HG03039 (cell line): Measurements from ENCODE around the gene HSPH1.
"Not testable (repeated sequence)": the region's sequence is repeated elsewhere in the genome, so short reads cannot be mapped to it uniquely, and the experiment has no call there.

Experiments
- ATAC-seq: cut with Tn5 transposase; IDR thresholded peaks from one replicate; pipeline ENCODE4 v1.9.1; 2021; ENCODE audit warnings: mild to moderate bottlenecking, moderate library complexity; ENCODE audit not compliant: unreplicated experiment

HSPH1 gene

GRCh38 chr13:31177813-31178495 lies 16.2 kb upstream of the HSPH1 start:
- ATAC-seq: not testable (repeated sequence)

- ATAC-seq: no peak
Observed at GRCh38 chr13:31175847-31176532, 14.3 kb upstream of the HSPH1 start.

DNA sequence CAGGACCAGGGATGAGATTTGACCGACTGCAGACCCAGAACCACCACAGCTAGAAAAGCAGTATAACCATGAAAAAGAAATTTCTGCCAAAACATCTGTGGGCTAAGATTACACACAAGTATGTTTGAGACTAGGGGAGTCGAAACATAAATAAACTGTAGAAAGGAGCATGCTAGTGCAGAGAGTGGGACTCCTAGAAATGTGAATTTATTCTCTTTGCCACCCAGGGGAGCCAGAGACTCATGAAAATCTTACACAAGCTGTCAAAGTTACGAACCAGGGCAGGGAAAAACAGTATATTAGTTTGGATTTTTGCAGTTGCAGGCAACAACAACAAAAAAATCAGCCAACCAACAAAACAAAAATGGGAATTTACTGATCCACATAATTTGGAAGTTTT lies 12.3 kb upstream of the HSPH1 start:
- no peak for ATAC-seq

DNA sequence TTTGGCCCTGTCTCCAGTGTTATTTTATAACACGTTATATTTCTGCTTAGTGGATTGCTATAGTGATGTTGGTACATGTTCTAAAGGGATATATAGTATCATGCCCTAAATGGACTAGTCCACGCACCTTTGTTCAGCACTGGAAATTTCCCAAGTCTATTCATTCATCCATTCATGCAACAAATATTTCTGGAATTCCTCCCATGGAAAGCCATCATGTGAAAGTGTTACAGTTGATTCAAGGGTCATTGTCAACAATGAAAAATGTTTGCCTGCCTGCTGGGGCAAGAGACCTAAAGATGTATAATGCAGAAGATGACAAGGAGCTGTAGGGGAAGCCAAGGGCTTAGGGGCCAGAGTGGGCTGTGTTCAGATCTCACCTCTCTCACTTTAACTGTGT lies 10.8 kb upstream of the HSPH1 start:
- ATAC-seq: no peak

DNA sequence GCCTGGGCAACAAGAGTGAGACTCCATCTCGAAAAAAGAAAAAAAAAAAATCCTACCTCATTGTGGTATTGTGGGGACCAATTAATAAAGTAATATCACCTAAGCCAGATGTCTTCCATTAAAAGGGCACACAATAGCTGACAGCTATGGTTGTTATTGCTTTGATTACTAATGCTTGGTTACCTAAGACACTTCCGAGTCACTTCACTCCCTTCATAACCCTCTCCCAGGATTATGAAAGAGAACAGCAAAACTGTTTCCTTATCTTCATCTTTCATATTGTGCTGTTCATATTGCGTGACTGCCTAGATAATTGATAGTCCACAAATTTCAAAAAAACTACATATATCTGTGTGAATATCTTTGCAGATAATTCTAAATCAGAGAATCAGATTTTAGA lies 10.3 kb upstream of the HSPH1 start:
- no peak for ATAC-seq

DNA sequence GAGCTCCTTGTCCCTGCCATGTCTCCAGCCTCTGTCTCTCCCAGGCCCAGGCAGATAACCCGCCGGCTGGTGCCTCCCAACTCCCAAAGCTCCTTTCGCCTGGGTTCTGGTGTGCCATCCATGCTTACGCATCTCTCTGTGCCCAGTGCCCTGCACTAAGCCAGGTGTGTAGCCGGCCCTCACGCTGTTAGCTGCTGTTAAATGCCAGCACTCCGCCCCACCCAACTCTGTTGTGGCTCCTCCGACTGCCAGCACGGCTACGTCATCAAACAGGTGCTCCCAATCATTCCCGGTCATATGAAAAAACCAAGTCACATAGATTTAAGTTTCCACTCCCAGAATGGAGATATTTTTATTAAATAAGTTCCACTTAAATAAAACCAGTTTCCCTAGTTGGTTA lies 7.0 kb upstream of the HSPH1 start:
- no peak for ATAC-seq

GRCh38 chr13:31168166-31168565 lies 6.5 kb upstream of the HSPH1 start:
- ATAC-seq: no peak

DNA sequence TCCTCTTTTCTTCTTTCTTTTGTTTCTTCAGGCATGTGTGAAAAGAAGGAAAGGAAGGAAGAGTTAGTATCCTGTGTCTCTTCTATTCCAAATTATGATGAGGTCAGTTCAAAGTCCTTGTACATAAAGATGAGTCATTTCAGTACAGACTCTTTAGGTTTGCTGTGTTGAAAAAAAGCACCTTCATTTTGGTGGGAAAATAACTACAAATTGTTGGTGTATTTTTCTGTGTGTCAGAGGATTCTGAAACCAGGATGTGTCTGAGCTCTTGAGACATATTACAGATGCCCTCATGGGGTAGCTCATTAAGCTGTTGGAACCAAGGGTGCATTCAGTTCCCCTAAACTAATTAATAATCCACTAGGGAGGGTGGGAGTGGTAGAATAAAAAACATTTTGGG lies 5.8 kb upstream of the HSPH1 start:
- peak; percentile 41 for ATAC-seq

GRCh38 chr13:31166591-31166990 lies 4.9 kb upstream of the HSPH1 start:
- no peak for ATAC-seq

DNA sequence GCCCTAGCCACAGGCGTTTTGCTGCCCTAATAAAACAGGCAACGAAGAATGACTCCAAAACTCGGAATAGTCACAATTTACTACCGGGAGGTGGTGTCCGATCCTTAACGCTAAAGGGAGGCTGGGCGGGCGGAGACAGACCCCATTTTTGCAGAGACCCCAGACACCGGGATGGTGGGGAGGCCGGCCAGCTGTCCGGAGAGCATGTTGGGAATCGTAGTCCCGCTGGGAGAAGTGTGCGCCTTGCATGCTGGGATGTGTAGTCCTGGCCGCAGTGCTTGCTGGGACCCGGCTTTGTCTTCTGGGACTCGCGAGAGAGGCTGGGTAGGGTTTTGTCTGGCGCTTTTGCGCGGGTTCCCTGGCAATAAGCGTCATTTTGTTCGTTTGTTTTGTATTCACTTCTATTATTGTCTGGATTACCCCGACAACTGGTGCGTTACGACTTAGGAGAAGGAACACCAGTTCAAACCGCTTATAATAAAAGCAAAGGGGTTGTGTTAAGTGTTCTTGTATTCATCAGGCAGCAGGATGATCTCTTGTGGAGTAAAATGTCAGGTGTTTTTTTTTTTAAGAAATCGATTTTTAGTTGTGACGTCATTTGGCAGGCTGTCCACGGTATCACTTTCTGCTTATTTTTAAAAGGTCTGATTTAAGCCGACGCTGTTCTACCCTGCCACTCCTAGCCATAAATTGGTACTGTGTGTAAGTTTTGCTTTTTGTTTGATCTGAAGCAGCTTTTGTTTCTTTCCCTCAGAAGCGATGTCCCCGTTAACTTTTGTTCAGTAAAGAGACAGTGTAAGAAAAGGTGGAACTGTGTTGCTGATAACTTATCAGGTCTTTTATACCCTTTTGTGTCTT lies 676 bp upstream of the HSPH1 start:
- peak; percentile 82 for ATAC-seq

- ATAC-seq: peak; percentile 28
Observed at GRCh38 chr13:31160857-31161556, 697 bp downstream of the HSPH1 start.

GRCh38 chr13:31159306-31159705 lies 2.4 kb downstream of the HSPH1 start:
- ATAC-seq: no peak

DNA sequence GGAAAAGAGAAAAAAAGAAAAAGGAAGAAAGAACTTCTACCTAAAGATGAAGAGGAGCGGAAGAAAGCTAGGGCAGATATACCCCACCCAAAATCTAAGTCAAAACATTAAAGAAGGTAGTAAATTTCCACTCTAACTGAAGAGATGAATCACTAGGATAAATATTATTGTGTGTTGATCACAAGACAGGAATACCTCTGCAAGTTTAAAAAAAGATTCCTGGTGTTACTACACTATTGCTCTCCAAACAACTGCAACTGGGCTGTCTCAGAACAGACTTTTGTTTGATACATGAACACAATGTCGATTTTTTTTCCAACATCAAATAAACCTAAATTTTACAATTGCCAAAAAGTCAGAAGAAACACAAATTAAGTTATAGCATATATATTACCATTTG lies 6.8 kb downstream of the HSPH1 start:
- ATAC-seq: no peak

DNA sequence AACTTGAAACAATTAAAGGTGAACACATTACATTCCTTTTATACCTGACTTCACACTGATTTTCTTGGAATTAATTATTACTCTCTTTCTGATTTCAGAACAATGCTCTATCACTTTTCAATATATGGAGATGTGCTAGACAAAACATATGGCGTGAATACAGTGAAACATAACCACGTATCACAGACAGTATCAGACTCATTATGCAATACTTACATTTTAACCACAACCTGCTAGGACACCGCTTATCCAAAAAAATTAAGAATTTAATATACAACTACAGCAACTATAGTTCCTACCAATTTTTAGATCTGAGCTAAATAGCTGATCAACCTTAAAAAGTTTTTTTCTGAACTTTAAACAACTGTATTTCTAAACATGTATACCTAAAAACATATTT lies 9.9 kb downstream of the HSPH1 start:
- no peak for ATAC-seq

DNA sequence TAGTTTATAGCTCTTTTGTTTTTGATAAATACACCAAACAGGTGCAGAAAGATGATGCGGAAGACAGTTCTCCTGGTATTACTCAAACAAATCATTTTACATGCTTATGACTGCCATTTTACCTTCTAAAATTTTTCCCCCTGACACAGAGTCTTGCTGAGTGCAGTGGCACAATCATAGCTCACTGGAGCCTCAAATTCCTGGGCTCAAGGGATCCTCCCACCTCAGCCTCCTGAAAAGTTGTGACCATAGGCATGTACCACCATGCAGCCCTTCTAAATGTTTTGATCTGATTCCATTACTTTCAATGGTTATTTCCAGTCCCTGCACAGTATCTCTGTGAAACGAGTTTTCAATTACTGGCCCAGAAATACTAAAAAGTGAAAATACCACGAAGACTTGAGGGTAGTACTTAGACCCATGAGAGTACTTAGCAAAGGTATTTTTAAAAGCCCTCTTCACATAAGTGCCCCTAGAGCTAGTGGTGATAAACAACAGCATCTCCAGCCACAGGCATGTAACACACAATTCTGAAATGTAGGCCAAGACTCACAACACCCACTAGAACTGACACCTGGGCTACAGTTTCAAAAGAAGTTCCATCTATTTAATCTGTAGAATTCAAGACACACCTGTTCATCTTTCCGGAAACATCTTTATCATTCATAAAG lies 11.3 kb downstream of the HSPH1 start:
- ATAC-seq: no peak

- no peak for ATAC-seq
Observed at GRCh38 chr13:31149604-31150003, 12.1 kb downstream of the HSPH1 start.

DNA sequence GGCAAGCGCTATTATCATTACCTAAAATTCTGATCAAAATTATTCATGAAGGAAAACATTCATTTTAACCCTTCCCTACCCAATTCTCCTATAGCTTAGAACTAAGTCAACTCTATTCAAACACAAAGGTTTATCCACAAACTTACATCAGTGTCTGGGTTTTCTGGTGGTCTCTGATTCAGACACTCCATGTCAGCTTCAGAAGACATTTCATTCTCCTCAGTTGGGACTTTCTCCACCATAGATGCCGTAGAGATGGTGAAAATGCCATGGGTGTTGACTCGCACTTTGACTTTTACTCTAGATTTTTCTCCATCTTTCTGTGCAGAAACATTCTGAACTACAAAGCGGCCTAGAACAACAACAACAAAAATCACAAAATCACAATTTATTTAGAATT lies 16.3 kb downstream of the HSPH1 start:
- no peak for ATAC-seq

GRCh38 chr13:31138515-31138914 lies 23.2 kb downstream of the HSPH1 start:
- ATAC-seq: no peak

- no peak for ATAC-seq
Observed at GRCh38 chr13:31136724-31137123, 25.0 kb downstream of the HSPH1 start.

GRCh38 chr13:31134039-31134711 lies 27.5 kb downstream of the HSPH1 start:
- ATAC-seq: no peak
